H1 (cell line): ENCODE measurements around the gene LY6G6C. TPM values are rescaled to one million over a fixed set of nuclear protein-coding genes. Genes with fewer than 3 reads are reported as not detected.

Experiments used
- CTCF ChIA-PET: fragments of 300-600 bp; sonication (Branson Sonifier 250); formaldehyde crosslinking; loops from one replicate; lab custom pipeline; 2021; ENCODE audit not compliant: partially characterized antibody; lab: Charles Lee
- POLR2A ChIA-PET: fragments of 300-600 bp; sonication (Branson Sonifier 250); formaldehyde crosslinking; loops from one replicate; lab custom pipeline; 2021; ENCODE audit warnings: inconsistent platforms; ENCODE audit not compliant: partially characterized antibody; lab: Charles Lee
- DNase-seq, 2 experiments: peaks; one replicate each; pipeline versions ENCODE4 v3.0.0 to v3.0.0-alpha.2; 2010 to 2022; ENCODE audit warnings: low spot score in 2 of 2, low read depth in 1 of 2, mixed read lengths in 1 of 2
- FAIRE-seq: peaks from 2 replicates; lab custom pipeline; 2011; peaks lifted over from hg19 to GRCh38; lab: Jason Lieb, UNC
- H2AFZ ChIP-seq: 2 replicates; pipeline ENCODE4 v1.8.1; 2012; ENCODE audit warnings: low read length, inconsistent platforms
- H2AK5ac ChIP-seq: 2 replicates; pipeline ENCODE4 v1.6.1; 2013; ENCODE audit warnings: low read depth, low read length
- H2BK120ac ChIP-seq: replicated peaks from 2 replicates; pipeline ENCODE3; 2013; ENCODE audit warnings: low read depth, low read length, inconsistent platforms
- H2BK12ac ChIP-seq: 2 replicates; pipeline ENCODE4 v1.6.1; 2013; ENCODE audit warnings: low read depth, low read length
- H2BK15ac ChIP-seq: 2 replicates; pipeline ENCODE4 v1.6.1; 2013; ENCODE audit warnings: low read length
- H2BK20ac ChIP-seq: 2 replicates; pipeline ENCODE4 v1.6.1; 2013; ENCODE audit warnings: low read length
- H2BK5ac ChIP-seq: 2 replicates; pipeline ENCODE4 v1.6.1; 2013; ENCODE audit warnings: low read depth, low read length
- H3K14ac ChIP-seq: 2 replicates; pipeline ENCODE4 v1.6.1; 2013; ENCODE audit warnings: inconsistent platforms; ENCODE audit not compliant: insufficient read length
- H3K18ac ChIP-seq: 2 replicates; pipeline ENCODE4 v1.6.1; 2013; ENCODE audit warnings: low read length; ENCODE audit errors: extremely low read depth
- H3K23ac ChIP-seq: 2 replicates; pipeline ENCODE4 v1.6.1; 2013; ENCODE audit warnings: inconsistent platforms; ENCODE audit not compliant: insufficient read length
- H3K23me2 ChIP-seq: 2 replicates; pipeline ENCODE4 v1.6.1; 2013; ENCODE audit warnings: low read depth, low read length
- H3K27ac ChIP-seq: 2 replicates; pipeline ENCODE4 v1.6.1; 2011; ENCODE audit warnings: low read depth, low read length, inconsistent platforms
- H3K27me3 ChIP-seq, 4 experiments: replicated peaks in 1 of 4; 1 replicate in 1 of 4; 2 replicates in 3 of 4; pipeline versions ENCODE4 v1.6.1 to v1.8.1; 2011 to 2013; ENCODE audit warnings: low read length in 3 of 4, mild to moderate bottlenecking in 3 of 4, inconsistent platforms in 2 of 4, mixed read lengths in 2 of 4, moderate library complexity in 1 of 4; ENCODE audit not compliant: control insufficient read depth in 3 of 4, insufficient read depth in 3 of 4; ENCODE audit errors: extremely low read depth in 1 of 4
- H3K36me3 ChIP-seq, 4 experiments: 2 replicates each; pipeline versions ENCODE4 v1.6.1 to v1.8.1; 2011 to 2013; ENCODE audit warnings: mild to moderate bottlenecking in 4 of 4, low read length in 3 of 4, moderate library complexity in 2 of 4, control low read depth in 1 of 4, inconsistent platforms in 1 of 4; ENCODE audit not compliant: insufficient read depth in 4 of 4, control insufficient read depth in 2 of 4
- H3K4ac ChIP-seq: replicated peaks from 2 replicates; pipeline ENCODE3; 2013; ENCODE audit warnings: low read length, low read depth, mixed read lengths, inconsistent platforms; ENCODE audit not compliant: insufficient read length
- H3K4me1 ChIP-seq, 4 experiments: replicated peaks in 1 of 4; 1 replicate in 1 of 4; 2 replicates in 3 of 4; pipeline versions ENCODE4 v1.6.1 to v1.8.1; 2011 to 2013; ENCODE audit warnings: low read length in 3 of 4, inconsistent platforms in 2 of 4, mixed read lengths in 1 of 4; ENCODE audit not compliant: insufficient read depth in 4 of 4, control insufficient read depth in 3 of 4
- H3K4me2 ChIP-seq, 2 experiments: 2 replicates each; pipeline versions ENCODE4 v1.6.1 to v1.8.1; 2011 to 2013; ENCODE audit warnings: low read depth in 2 of 2, low read length in 2 of 2, control low read depth in 1 of 2, inconsistent platforms in 1 of 2, mild to moderate bottlenecking in 1 of 2; ENCODE audit not compliant: insufficient read depth in 1 of 2
- H3K4me3 ChIP-seq, 4 experiments: fragments of 200-600, 300-600 bp in 1 of 4; sonication (generic), shearing (Covaris generic), sonication (Bioruptor Twin) in 1 of 4; 2 replicates each; pipeline versions ENCODE4 v1.5.1 to v1.8.1; 2011 to 2016; ENCODE audit warnings: low read length in 4 of 4, low read depth in 3 of 4, control low read depth in 2 of 4, inconsistent platforms in 2 of 4, mild to moderate bottlenecking in 2 of 4, mixed read lengths in 1 of 4, moderate library complexity in 1 of 4; ENCODE audit not compliant: insufficient read depth in 2 of 4; ENCODE audit errors: extremely low read depth in 1 of 4
- H3K56ac ChIP-seq: replicated peaks from 2 replicates; pipeline ENCODE3; 2013; ENCODE audit warnings: low read depth, mild to moderate bottlenecking, mixed read lengths, low read length, inconsistent platforms; ENCODE audit not compliant: insufficient read length
- H3K79me1 ChIP-seq: 2 replicates; pipeline ENCODE4 v1.6.1; 2013; ENCODE audit warnings: low read depth, low read length, control low read depth
- H3K79me2 ChIP-seq, 2 experiments: 2 replicates each; pipeline versions ENCODE4 v1.6.1 to v1.8.1; 2012 to 2013; ENCODE audit warnings: low read length in 2 of 2, mild to moderate bottlenecking in 2 of 2, inconsistent platforms in 1 of 2; ENCODE audit not compliant: insufficient read depth in 2 of 2, control insufficient read depth in 1 of 2
- H3K9ac ChIP-seq, 4 experiments: replicated peaks in 1 of 4; 1 replicate in 1 of 4; 2 replicates in 3 of 4; pipeline versions ENCODE4 v1.6.1 to v1.8.1; 2011 to 2013; ENCODE audit warnings: low read depth in 3 of 4, low read length in 3 of 4, control low read depth in 2 of 4, mild to moderate bottlenecking in 2 of 4, moderate library complexity in 2 of 4, inconsistent platforms in 1 of 4; ENCODE audit errors: extremely low read depth in 1 of 4
- H3K9me3 ChIP-seq, 2 experiments: 2 replicates each; pipeline versions ENCODE4 v1.6.1 to v1.8.1; 2012 to 2013; ENCODE audit warnings: mild to moderate bottlenecking in 2 of 2, moderate library complexity in 2 of 2, control low read depth in 1 of 2, inconsistent platforms in 1 of 2, low read depth in 1 of 2, low read length in 1 of 2, mixed read lengths in 1 of 2; ENCODE audit not compliant: insufficient read depth in 2 of 2
- H4K20me1 ChIP-seq, 2 experiments: replicated peaks in 1 of 2; 2 replicates each; pipeline versions ENCODE3 to v1.8.1; 2011 to 2013; ENCODE audit warnings: inconsistent platforms in 2 of 2, low read length in 2 of 2, mild to moderate bottlenecking in 1 of 2; ENCODE audit not compliant: insufficient read depth in 2 of 2, control insufficient read depth in 1 of 2
- H4K5ac ChIP-seq: 2 replicates; pipeline ENCODE4 v1.6.1; 2013; ENCODE audit warnings: low read length, low read depth, mixed read lengths, inconsistent platforms; ENCODE audit not compliant: insufficient read length
- H4K8ac ChIP-seq: 2 replicates; pipeline ENCODE4 v1.8.0; 2013; ENCODE audit warnings: mild to moderate bottlenecking, moderate library complexity, low read length, inconsistent platforms; ENCODE audit not compliant: insufficient read depth; ENCODE audit errors: extremely low read depth
- H4K91ac ChIP-seq: replicated peaks from 2 replicates; pipeline ENCODE3; 2013; ENCODE audit warnings: low read length, mixed read lengths, inconsistent platforms; ENCODE audit not compliant: insufficient read length
- CREB1 ChIP-seq: IDR thresholded peaks from 2 replicates; pipeline ENCODE4 v1.6.1; 2012; ENCODE audit warnings: inconsistent platforms
- POLR2A ChIP-seq, 2 experiments: IDR thresholded peaks; 1 replicate in 1 of 2; 2 replicates in 1 of 2; pipeline ENCODE4 v1.6.1; 2011; ENCODE audit warnings: low read depth in 2 of 2, low read length in 2 of 2, mild to moderate bottlenecking in 2 of 2; ENCODE audit errors: control extremely low read depth in 1 of 2
- RNF2 ChIP-seq: fragments of 200-900, 300-1000 bp; sonication (generic); IDR thresholded peaks from 2 replicates; pipeline ENCODE4 v1.7.1; 2016; ENCODE audit warnings: borderline replicate concordance, low read depth, mild to moderate bottlenecking, antibody characterized with exemption, low read length; ENCODE audit not compliant: poor library complexity, severe bottlenecking; ENCODE audit errors: missing control alignments
- WGBS, 2 experiments: shearing (Covaris generic) in 1 of 2; methylation state at CpG; one replicate each; pipeline versions ENCODE4 v1.1.6 to v1.1.7; 2013 to 2015; ENCODE audit warnings: low lambda C conversion rate in 2 of 2, mixed read lengths in 2 of 2, inconsistent platforms in 1 of 2, low coverage in 1 of 2, missing lambda C conversion rate in 1 of 2; ENCODE audit not compliant: insufficient replicate concordance in 2 of 2, insufficient coverage in 1 of 2, insufficient read length in 1 of 2; ENCODE audit errors: extremely low coverage in 1 of 2, missing lambda C conversion rate in 1 of 2; 5-methylcytosine and 5-hydroxymethylcytosine counted together
- polyA plus RNA-seq, 7 experiments: library from polyadenylated mRNA; depleted of rRNA in 3 of 7; stranded (reverse) in 5 of 7; unstranded in 2 of 7; fragments of >200 nt in 5 of 7; fragments of 200-250 nt in 2 of 7; gene quantifications; 1 replicate in 5 of 7; 2 replicates in 1 of 7; 4 replicates in 1 of 7; pipeline versions ENCODE4 v1.2.1 to v1.2.3, GENCODE V29; 2011 to 2013; ENCODE audit warnings: missing spikeins in 2 of 7, mixed read lengths in 2 of 7
- total RNA-seq: library from RNA; stranded (reverse); fragmentation: NEBNext Ultra II Directional; extraction: Animal tissue kit (Norgen Biotek cat#: 25700); gene quantifications from 2 replicates; pipeline ENCODE4 v1.2.1, GENCODE V29; 2021

Gene LY6G6C
- total and polyA plus RNA-seq, 2 of the 8 experiments (the other 6 are each of a cell fraction or from before 2014, with no cell fraction given) = 0.23 TPM; not detected in 1

GRCh38 chr6:31740397-31741223 is 19.1 kb upstream of the LY6G6C start:
- Histone ChIP-seq H2BK5ac (peak overlapping the region; percentile 98), H2BK15ac (peak overlapping the region; percentile 93; the same call in 1 of the 2 replicates), H3K79me1 (no peaks in the 10 kb centered on the region), H2BK20ac (0 out of 2 replicates have a peak overlapping the region, but pooled peaks have one; percentile 75), H3K14ac (no peak overlapping the region), H3K36me3 (peaks cover 0 to 12% (median 0%) of the 10 kb centered on the region in 4 experiments; a peak in 3 of 8 replicates), H3K23me2 (peaks cover 11% of the 10 kb centered on the region), H3K56ac (peak overlapping the region; percentile 80), H3K4ac (peak overlapping the region; percentile 40), H3K9ac (peak overlapping the region; percentile 70 to 96 (median 92)), H2BK12ac (peak overlapping the region; percentile 88; the same call in 1 of the 2 replicates), H4K91ac (peak overlapping the region; percentile 75), H3K4me3 (peak overlapping the region; percentile 36 to 65 (median 47)), H3K4me1 (peaks cover 16 to 22% (median 21%) of the 10 kb centered on the region in 4 experiments), H4K20me1 (no peaks in the 10 kb centered on the region), H3K79me2 (peaks cover 0 to 10% of the 10 kb centered on the region in 2 experiments; a peak in 2 of 4 replicates), H4K5ac (peak overlapping the region; percentile 70), H2AFZ (no peak overlapping the region), H3K4me2 (peak overlapping the region; percentile 86 to 99), H3K27me3 (no peaks in the 10 kb centered on the region), H3K9me3 (no peaks in the 10 kb centered on the region; a peak in 1 of 4 replicates), H2AK5ac (peak overlapping the region; percentile 68), H4K8ac (peak overlapping the region; percentile 98; the same call in 1 of the 2 replicates), H2BK120ac (peak overlapping the region; percentile 58), H3K23ac (no peak overlapping the region), H3K27ac (peak overlapping the region; percentile 92), H3K18ac (peak overlapping the region; percentile 98)
- FAIRE-seq (no peak), DNase-seq (no peak)
- POLR2A ChIA-PET = interaction anchor here (0.6 to 8.7 kb wide), 44 partner anchors 10 to 199 kb away, joined by 3 to 73 read pairs (median 8); partner anchors contain the start of genes ABHD16A, APOM, ATP6V1G2 and BAG6
- CTCF ChIA-PET = interaction anchor here (0.8 to 5.9 kb wide), 14 partner anchors 11 to 160 kb away, joined by 3 to 52 read pairs (median 4); partner anchors contain the start of genes DDAH2, MPIG6B, SAPCD1 and VARS1
- 57% methylated on average over 26 of the region's 29 CpGs; no CpG with 5 or more reads in 1 of the 2 experiments for WGBS, 2 experiments
- TF ChIP-seq CREB1 = no peak
- TF ChIP-seq RNF2 = peak; percentile 15
- peak in 1 of 2 experiments; percentile 58; a peak in 1 of 3 replicates for TF ChIP-seq POLR2A (IDR thresholded peaks at IDR 0.05; ENCODE audit: control extremely low read depth in 1 of 2, low read depth in 2 of 2, low read length in 2 of 2)
